Measurements from ENCODE around the gene FGD4.
A peak's percentile ranks its signal among the peaks of the same experiment; 100 is the strongest.
"Not testable (repeated sequence)": the region's sequence is repeated elsewhere in the genome, so short reads cannot be mapped to it uniquely, and the experiment has no call there.

FGD4 gene

GRCh38 chr12:32532422-32532821 lies 133.1 kb downstream of the FGD4 start:
- DNase-seq: no peak

- no peak for DNase-seq
Measured at GRCh38 chr12:32532951-32533350, 133.6 kb downstream of the FGD4 start.

GRCh38 chr12:32533506-32533905 lies 134.1 kb downstream of the FGD4 start:
- not testable (repeated sequence) for DNase-seq

GRCh38 chr12:32533971-32534590 lies 134.7 kb downstream of the FGD4 start:
- no peak for DNase-seq

- DNase-seq: no peak
Measured at GRCh38 chr12:32534698-32535097, 135.3 kb downstream of the FGD4 start.

- peak; percentile 26 for DNase-seq
Measured at GRCh38 chr12:32535288-32535999, 136.1 kb downstream of the FGD4 start.

- DNase-seq: no peak
Measured at GRCh38 chr12:32536000-32536345, 136.6 kb downstream of the FGD4 start.

GRCh38 chr12:32541754-32542374 lies 142.5 kb downstream of the FGD4 start:
- no peak for DNase-seq

GRCh38 chr12:32542428-32543229 lies 143.3 kb downstream of the FGD4 start:
- no peak for DNase-seq

- DNase-seq: no peak
Measured at GRCh38 chr12:32544893-32545292, 145.5 kb downstream of the FGD4 start.

GRCh38 chr12:32545413-32545980 lies 146.1 kb downstream of the FGD4 start:
- DNase-seq: no peak

- no peak for DNase-seq
Measured at GRCh38 chr12:32546272-32546671, 146.9 kb downstream of the FGD4 start.

- no peak for DNase-seq
Measured at GRCh38 chr12:32548691-32549281, 149.4 kb downstream of the FGD4 start.

- no peak for DNase-seq
Measured at GRCh38 chr12:32549675-32550079, 150.3 kb downstream of the FGD4 start.

- DNase-seq: no peak
Measured at GRCh38 chr12:32551058-32551457, 151.7 kb downstream of the FGD4 start.

- no peak for DNase-seq
Measured at GRCh38 chr12:32558903-32559302, 159.5 kb downstream of the FGD4 start.

GRCh38 chr12:32559434-32559833 lies 160.1 kb downstream of the FGD4 start:
- DNase-seq: no peak

- no peak for DNase-seq
Measured at GRCh38 chr12:32560520-32560919, 161.2 kb downstream of the FGD4 start.

GRCh38 chr12:32561931-32562341 lies 162.6 kb downstream of the FGD4 start:
- DNase-seq: no peak

- not testable (repeated sequence) for DNase-seq
Measured at GRCh38 chr12:32562413-32562812, 163.1 kb downstream of the FGD4 start.

GRCh38 chr12:32566663-32567295 lies 167.4 kb downstream of the FGD4 start:
- DNase-seq: no peak

GRCh38 chr12:32567296-32567674 lies 167.9 kb downstream of the FGD4 start:
- DNase-seq: no peak

Data from NCI-H2227 treated with DMSO at 0.1 percent for 48 hours (cell line).